ENCODE results near the gene ANKMY1.

The ANKMY1 gene

DNA sequence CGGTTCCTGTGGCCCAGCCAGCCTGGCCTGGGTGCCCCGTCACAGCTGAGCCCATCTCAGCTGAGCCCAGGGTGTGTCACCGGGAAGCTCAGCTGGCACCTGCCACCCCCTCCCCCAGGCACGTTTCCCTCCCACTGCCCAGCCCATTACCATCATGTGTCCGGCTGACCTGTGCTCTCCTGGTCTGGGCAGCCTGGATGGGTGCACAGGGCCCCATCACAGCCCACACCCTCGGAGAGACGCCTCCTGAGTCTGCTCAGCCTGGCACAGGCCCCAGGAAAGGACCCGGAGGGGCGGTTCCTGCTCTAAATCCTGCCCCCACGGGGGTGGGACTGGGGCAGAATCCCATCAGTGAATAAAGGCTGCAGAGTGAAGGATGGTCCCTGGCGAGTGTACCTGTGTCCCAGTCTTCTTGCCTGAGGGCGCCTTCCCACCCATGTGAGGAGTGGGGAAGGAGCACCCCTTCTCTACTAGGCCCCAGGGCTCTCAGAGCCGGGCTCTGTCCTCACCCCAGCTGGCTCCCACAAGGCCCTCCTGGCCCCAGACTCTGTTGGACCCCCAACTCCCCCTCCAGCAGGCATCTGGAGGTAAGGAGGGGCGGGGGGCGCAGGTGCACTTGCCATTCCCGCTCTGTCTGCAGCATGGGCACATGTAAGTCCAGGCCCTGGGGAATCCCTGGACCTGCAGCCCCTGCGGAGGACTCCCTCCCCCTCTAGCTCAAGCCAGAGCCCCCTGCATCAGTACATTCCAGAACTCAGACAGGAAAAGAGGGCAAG is 101.2 kb downstream of the ANKMY1 start:
- no peak for DNase-seq

DNA sequence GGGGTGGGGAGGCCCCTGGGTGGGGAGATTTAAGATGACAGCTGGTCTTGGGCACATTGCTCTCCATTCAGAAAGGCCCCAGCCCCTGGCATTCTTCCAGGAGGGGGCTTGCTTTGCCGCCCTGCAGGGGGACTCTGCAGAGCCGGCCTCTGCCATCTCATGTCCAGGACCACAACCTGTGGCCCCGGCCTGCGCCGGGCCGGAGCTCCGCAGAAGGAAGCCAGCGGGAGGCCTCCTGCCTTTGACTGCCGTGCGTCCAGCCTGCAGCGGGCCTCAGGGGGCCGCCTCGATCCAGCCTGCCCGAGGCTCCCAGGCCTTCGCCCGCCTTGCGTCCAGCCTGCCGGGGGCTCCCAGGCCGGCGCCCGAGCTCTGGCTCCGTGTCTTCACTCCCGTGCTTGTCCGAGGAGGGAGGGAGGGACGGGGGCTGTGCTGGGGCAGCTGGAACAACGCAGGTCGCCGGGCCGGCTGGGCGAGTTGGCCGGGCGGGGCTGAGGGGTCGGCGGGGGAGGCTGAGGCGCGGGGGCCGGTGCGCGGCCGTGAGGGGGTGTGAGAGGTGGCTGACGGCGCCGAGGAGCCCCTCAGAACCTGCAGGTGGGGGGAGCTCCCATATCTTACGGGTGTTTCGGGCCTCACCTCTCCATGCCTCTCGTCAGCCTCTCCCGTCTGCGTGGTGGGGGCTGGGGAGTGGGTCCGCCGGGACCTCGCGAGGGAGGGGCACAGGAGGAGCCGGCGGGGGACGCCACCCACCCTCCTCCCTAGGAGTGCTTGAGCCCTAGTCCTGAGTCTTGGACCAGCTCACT is 101.9 kb downstream of the ANKMY1 start:
- no peak for DNase-seq

DNA sequence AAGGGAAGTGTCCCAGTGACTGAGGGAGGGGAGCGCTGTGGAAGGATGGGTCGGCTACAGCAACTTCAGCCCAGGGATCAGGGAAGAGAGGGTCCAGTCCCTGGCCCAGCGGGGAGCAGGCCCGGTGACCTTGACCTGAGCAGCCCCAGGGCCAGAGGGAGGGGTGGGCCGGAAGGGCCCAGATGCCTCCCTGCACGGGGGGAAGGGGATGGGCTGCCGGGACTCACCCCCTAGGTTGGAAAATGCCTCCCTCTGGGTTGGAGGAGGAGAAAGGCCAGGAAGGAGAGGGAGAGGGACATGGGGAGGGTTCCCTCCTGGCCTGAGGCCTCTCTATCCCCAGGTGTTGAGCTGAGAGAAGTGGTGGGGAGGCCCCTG is 102.5 kb downstream of the ANKMY1 start:
- no peak for DNase-seq

DNA sequence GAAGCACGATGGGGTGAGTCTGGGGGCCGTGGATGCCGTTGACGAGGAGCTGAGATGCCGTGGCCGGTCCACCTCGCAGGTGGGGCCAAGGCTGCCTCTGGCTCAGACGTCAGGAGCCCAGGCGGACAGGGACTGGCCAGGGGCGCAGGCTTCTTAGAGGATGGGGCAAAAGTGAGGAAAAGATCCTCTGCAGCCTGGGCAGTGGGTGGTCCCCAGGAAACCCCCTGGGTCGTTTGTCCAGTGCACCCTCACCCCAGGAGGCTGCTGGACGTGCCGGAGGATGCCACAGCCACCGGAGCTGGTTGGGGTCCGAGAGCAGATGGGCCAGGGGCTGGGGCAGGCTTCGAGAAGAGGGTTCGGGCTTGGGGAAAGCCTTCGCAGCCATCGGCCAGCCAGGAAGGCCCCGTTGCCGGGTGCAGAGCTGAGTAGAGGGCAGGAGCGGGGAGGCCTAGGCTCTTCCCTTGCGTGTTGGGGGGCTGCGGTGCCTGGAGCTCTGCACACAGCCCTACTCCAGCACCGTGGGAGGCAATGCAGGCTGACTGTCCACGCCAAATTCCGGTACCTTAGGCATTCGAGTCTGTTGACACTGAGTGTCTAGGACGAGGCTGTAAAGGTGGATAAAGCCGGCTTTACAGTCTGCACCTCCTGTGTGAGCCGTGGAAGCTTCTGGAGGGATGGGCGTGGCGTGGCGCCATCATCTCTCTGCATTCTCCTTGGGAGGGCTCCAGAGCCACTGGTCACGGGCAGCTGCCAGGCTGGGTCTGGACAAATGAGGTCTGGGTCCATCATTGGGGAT is 103.5 kb downstream of the ANKMY1 start:
- DNase-seq, result no peak

DNA sequence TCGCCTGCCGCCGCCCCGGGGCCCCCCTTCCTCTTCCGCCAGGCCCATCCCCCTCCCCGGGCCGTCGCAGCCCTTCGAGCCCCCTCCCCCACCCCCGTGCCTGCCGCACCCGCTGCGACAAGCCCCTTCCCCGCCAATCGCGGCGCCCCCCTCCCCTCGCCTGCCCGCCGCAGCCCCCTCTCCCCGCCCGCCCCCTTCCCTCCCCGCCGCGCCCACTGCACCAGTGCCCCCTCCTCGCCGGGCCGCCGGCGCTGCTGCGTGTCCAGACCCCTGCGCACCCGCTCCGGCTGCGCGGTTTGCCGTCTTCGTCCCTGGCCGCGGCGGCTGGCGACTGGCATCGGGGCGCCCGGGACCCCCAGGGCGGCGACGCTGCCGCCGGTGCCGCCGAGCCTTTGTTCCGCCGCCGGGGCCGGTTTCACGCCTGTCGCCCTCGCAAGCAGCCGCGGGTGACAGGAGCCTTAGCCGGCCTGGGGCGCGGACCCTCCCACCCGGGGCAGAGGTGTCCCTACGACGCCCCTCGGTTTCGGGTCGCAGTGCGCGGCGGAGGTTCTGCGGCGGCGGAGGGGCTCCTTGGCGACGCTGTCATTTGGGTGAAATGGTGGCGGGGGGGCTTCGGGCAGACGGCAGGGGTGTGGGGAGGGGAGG is 104.2 kb downstream of the ANKMY1 start:
- DNase-seq, result no peak

DNA sequence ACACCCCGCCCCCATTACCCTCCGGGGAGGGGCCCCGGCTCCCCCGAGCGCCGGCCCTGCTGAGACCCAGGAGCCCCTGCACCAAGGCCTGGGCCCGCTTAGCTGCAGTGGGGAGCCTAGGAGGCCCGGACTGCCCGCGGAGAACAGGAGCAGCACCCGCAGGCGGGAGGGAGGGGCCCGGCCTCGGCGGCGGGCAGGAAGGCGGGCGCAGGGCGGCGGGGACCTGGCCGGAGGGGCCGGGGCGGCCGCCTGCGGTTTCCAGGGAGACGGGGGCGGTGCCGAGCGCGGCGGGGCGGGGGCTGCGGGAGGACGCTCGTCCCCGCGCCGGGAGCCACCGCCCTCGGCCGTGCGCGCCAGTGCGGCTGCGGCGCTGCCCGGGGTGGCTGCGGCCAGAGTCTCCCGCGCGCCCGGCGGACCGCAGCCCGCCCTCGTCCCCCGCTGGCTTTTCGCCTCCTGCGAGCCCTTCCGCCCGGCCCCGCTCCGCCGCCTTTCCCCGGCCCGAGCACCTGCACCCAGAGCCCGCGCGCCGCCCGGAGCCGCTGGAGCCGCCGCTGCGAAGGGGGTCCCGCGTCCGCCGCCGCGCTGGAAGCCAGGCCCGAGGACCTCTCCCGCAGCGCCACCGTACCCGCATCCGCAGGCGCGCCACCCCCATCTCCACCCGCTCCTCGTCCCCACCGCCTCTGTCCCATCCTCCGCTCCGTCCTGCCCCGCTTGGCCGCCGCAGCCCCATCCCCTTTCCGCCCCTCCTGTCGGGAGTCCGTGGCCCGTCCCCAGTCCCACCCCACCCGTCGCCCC is 105.1 kb downstream of the ANKMY1 start:
- peak; percentile 24 for DNase-seq

DNA sequence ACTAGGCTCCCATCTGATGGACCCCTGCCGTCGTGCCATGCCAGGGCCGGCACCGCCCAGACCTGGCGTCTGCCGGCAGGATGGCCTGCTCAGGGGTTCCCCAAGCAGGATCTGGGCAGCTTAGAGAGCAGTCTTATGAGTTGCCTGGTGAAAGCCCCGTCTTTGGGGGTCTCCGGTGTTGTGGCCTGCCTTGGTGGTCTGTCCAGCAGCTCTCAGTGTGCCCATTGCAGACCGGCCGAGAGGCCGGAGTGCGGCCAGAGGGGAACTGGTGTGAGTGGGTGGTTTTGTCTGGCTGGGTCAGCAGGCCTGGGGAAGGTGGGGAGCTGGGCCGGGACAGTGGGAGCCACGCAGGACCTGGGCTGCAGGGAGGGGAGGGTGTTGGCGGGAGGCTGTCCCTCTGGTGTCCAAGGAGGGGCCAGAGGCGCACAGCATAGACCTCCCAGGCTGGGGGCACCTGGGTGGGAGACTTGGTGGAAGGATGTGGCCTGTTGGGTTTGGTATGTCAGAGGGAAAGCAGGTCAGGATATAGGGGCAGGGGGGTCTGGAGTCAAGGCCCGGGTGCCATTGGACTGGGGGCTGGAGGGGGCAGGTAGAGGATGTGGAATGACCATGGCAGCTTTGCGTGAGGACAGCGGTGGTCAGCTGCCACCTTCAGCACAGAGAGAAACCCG is 105.9 kb downstream of the ANKMY1 start:
- DNase-seq, result no peak

DNA sequence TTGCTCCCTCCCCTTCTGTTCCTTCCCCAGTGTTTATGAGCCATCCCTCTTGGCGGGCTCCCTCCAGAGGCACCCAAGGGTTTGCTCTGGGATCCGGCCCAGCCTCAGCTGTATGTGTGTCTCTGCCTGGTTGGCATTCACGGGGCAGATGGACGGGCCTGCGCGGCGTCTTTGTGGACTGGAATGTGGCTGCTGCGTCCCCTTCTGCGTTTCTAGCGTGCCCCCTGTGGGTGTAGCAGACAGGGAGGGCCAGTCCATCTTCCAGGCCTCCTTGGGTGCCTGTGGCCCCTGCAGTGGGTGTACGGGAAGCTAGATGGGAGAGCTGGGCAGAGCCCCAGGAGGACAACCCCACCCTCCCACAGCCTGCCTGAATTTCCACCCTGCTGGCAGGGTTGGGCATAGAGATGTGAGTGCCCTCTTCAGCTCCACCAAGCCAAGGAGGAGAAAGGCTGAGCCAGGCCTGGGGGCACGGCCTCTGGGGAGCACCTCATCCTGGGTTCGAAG is 106.6 kb downstream of the ANKMY1 start:
- DNase-seq, result no peak

DNA sequence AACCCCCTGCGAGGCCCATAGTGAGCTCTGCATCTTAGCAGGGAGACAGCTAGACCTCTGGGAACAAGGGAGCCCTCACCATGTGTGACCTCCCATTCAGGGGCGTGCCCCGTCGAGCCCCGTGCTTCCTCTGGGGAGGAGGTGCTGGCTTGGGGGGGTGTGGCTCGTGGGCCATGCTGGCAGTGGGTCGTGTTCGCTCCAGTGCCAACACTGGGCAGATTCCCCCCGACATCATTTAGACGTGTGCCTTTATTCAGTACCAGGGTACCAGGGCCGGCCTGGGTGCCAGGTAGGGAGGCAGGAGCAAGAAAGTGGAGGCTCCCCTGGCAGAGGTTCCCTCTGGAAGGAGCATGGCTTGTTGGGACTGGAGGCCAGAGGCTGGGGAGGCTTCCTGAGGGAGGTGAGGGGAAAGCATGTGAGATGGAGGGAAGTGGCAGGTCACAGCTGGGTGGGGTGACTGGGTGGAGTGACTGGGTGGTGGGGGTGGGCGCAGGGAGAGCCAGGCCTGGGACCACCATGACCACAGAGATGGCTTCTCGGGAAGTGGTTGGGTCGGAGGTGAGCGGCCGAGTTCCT is 107.2 kb downstream of the ANKMY1 start:
- no peak for DNase-seq

DNA sequence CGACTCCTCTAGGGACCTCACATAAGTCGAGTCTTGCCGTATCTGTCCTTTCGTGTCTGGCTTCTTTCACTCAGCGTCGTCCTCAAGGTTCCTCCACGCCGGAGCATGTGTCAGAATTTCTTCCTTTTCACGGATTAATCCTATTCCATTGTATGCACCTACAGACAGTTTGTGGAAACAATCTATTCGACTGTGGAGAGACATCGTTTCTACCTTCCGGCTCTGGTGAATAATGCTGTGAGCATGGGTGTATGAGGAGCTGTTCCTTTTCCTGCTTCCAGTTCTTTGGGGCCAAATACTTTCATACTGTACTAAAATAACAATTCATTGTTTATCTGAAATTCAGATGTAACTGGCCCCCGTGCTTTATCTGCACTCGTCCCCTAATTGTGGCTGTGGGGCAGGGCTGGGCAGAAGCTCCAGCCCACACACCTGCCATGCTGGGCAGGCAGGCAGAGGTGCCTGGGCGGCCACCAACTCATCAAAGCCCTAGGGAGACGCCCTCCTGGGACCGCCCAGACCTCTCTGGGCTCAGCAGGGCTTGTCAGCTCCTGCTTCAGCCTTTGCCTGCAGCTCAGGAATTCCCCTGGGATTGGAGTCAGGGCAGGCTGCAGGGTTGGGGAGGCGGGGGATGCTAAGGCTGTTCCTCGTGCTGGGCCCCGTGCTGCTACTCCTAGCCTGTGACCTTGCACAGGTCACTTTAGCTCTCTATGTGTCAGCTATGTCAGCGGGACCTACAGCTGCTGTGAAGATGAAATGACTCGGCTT is 107.8 kb downstream of the ANKMY1 start:
- no peak for DNase-seq

DNA sequence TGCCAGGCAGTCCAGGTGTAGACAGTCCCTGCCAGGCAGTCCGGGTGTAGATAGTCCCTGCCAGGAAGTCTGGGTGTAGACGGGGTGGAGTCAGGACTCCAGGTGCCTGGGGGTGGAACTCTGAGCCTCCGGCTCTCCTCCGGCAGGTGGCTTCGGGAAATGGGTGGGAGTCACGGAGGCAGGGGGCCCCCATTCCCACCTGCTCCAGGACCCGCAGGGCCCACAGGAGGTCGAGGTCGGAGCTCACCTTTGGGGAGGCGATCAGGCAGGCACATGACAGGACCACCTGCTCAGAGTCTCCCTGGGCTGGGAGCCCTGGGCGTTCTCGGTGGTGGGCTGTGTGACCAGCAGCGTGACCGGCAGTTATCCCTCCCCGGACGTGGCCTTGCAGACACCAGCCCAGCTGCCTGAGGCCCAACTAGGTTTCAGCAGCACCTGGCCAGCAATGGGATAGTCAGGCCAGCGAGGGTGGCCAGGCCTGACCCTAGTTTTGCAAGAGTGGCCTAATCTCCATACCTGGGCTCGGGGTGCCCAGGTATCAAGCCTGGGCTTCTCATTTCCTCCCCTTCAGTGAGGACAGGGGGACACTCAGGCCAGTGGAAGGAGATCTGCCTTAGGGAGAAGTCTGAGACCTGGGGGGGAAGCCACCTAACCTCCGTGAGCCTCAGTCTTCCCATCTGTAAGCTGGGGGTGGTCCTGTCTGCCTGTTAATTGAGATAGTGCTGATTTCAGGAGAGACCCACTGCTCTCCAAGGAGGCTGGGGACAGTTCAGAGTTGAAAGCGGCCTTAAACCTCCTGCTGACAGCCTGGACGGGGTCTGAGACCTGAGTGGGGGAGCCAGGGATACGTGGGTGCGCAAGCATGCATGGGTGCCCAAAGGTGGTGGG is 109.2 kb downstream of the ANKMY1 start:
- DNase-seq, result no peak

DNA sequence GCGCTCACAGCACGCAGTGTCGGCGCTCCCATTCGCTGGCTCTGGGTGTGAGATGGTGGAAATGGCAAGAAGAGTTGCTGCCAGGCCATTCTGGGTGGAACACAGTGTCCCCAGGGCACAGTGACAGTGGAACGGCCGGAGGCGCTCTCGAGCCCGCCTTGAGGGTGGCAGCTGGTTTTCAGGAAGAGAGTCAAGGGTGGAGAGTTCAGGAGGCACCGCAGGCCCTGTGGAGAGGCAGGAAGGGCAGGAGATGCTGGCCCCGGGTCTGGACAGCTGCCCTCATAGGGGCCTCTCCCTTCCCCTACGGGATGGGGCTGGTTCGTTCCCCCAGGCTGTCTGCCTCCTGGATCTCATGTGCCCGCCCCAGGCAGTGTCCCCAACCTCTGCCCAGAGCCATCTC is 109.9 kb downstream of the ANKMY1 start:
- no peak for DNase-seq

DNA sequence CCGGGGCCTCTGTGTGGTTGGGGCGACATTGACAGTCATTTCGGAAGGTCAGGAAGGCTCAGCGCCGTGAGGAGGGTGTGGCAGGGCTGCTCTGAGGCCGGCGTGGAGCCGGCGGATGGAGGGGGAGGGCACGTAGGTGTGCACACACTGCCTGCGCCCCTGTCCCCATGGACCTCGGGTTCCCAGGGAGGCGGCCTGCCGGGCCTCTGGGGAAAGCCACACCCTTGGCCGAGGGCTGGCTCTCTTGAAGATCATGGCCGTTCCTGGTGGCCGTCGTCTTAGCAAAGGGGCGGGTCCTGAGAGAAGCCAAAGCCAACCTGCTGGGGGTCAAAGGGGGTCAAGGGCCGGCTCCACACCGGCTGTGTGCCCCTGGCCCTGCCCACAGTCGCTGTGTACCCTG is 110.5 kb downstream of the ANKMY1 start:
- DNase-seq, result no peak

DNA sequence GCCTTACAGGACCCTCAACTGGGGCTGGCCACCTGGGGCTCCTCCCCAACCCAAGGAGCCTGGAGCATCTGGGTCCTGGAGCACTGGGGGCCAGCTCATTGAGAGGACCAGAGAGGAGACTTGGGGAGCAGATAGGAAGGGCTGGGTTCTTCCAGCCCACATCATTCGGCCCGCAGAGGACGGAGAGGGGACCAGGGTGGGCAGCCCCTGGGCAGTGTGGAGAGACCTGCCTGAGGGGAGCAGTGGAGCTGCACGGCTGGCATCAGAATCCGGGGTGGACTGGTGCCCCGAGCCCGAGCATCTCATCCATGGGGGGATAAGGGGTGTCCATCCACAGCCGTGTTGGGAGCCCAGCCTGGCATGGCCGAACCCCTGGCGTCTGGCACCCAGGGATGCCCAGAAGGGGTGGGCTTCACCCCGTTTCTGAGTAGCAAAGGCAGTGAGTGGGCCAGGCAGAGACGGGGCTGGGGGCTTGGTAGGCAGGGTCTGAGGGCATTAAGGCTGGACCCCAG is 111.1 kb downstream of the ANKMY1 start:
- no peak for DNase-seq

DNA sequence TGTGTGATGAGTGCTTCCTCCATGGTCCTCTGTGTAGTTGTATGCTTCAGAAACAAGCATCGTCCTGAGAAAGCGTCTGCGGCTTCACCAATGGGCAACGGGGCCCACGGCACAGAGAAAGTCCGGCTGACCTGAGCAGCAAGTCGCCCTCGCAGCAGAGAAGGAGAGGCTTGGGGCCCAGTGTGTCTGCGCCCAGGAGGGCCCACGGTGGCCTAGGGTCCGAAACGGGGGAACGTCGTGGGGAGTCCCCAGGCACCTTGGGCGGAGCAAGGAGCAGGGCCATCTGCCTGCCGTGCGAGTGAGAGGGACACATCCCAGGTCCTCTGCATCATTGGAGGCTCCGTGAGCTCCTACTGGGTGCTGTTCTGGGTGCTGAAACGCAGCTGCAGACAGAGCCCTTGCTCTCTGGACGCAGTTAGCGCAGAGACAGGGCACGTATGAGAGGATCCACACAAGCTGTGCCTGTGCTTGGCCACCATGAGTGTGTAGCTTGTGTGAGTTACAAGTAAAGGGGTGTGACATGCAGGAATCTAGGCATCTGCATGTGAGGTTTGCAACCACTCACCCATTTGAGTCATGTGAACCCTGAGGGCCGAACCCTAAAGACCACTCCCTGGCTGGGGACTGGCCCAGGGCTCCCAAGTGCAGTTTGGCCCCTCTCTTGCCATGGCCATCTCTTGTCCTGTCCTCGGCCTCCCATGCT is 111.7 kb downstream of the ANKMY1 start:
- no peak for DNase-seq

DNA sequence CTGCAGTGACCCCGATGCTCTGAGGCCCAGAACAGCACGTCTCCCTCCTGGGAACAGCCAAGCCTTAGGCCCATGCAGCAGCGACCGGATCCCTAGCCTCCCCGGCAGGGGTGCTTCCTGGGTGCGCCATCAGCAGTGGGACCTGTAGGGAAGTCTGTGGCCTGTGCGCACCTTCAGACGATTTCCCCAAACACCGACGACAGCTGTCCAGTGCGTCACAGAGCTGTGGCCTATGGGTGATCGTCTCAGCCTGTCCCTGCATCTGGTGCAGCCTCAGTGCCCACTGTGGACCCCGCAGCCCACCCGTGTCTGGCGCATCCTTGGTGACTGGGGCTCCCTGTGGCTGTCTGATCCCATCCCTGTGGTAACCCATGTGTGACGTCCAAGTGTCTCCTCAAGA is 113.3 kb downstream of the ANKMY1 start:
- DNase-seq, result no peak

DNA sequence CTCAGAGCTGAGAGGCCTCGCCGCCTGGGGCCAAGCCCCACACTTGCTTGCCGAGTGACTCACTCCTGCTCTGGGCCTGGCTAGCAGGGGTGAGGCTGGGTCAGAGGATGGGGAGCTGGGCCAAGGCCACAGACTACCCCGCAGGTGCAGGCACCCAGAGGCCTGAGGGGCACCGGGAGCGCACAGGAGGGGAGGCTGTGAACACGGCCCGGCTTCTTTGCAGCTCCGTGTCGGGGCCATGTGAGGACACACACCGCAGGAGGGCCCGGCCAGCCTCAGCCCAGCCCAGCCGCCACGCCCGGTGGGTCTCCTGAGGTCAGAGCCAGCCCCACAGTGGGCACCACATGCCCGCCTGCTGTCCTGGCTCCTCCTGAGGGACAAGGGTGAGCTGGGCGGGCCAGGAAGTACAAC is 113.9 kb downstream of the ANKMY1 start:
- no peak for DNase-seq

Measured in CD4-positive, alpha-beta T cell treated with Interleukin-17A for 4 hours (primary cell).